GM12872 (cell line): Measurements from ENCODE around the gene MAPK13.

Source experiments
- TF ChIP-seq, protein P1 (sequence below): IDR thresholded peaks from 3 replicates; pipeline ENCODE4 v1.5.1; 2011; ENCODE audit warnings: low read depth, mild to moderate bottlenecking, low read length, moderate library complexity; ENCODE audit not compliant: insufficient read depth

Gene MAPK13

DNA sequence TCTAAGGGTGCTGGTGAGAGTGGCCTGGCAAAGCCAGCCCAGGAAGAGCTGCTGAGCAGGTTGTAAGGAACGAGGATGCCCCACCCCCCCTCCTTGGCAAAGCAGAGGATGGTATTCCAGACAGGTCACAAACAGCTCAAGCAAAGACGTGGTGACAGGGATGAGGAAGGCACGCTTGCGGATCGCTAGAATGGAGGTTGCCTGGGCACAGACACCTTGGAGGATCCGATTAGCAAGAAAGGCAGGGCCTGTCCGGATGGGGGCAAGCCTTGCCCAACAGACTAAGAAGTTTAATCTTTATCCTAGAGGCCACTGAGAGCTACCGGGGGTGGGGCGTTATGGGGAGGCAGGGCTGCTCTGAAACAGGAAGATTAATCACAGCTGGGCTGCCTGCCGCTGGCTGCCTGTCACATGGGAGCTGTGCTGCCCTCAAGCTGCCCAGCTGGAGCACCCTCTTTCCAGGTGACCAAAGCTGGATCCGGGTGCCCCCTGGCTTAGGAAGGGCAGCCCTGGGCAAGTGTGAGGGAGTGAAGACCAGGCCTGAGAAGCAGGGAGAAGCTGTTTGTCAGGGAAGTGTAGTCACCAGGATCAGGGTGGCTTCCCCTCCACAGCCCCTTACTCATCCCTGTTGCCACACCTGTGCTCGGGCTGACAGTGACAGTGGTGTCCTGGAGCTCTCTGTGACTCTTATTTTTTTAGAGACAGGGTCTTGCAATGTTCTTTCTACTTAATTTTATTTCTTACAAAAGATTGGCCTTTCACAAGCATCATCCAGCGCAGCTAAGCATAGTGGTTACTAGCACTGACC is 9.1 kb upstream of the MAPK13 start:
- TF ChIP-seq, protein P1, sequence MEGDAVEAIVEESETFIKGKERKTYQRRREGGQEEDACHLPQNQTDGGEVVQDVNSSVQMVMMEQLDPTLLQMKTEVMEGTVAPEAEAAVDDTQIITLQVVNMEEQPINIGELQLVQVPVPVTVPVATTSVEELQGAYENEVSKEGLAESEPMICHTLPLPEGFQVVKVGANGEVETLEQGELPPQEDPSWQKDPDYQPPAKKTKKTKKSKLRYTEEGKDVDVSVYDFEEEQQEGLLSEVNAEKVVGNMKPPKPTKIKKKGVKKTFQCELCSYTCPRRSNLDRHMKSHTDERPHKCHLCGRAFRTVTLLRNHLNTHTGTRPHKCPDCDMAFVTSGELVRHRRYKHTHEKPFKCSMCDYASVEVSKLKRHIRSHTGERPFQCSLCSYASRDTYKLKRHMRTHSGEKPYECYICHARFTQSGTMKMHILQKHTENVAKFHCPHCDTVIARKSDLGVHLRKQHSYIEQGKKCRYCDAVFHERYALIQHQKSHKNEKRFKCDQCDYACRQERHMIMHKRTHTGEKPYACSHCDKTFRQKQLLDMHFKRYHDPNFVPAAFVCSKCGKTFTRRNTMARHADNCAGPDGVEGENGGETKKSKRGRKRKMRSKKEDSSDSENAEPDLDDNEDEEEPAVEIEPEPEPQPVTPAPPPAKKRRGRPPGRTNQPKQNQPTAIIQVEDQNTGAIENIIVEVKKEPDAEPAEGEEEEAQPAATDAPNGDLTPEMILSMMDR: no peak

DNA sequence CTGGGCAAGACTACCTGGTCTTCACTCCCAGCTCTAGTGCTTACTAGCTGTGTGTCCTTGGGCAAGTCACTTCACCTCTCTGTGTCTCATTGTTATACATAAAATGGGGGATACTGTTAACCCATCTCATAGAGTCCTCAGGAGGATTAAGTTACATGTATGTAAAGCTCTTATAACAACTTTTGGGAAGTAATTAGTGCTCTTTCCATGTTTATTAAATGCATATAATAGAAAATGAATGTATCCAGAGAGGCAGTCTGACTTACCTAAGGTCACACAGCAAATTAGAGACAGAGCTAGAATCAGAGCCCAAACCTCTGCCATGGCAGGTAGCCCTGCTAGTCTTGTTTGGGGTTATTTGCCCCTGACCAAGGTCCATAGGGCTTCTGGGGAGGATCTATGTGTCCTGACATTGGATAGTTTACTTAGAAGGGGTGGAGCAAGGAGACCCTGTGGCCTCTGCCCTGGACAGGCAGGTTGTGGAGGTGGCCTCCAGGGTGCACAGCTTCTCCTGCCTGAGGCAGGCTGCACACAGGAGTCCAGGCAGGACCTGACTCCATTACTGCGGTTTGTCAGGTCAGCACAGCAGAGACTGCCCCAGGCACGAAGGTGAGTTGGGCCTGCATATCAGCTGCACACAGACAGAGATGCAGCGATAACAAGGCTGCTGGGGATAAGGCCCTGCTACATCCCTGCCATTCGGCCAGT is 8.4 kb upstream of the MAPK13 start:
- TF ChIP-seq, protein P1: no peak

DNA sequence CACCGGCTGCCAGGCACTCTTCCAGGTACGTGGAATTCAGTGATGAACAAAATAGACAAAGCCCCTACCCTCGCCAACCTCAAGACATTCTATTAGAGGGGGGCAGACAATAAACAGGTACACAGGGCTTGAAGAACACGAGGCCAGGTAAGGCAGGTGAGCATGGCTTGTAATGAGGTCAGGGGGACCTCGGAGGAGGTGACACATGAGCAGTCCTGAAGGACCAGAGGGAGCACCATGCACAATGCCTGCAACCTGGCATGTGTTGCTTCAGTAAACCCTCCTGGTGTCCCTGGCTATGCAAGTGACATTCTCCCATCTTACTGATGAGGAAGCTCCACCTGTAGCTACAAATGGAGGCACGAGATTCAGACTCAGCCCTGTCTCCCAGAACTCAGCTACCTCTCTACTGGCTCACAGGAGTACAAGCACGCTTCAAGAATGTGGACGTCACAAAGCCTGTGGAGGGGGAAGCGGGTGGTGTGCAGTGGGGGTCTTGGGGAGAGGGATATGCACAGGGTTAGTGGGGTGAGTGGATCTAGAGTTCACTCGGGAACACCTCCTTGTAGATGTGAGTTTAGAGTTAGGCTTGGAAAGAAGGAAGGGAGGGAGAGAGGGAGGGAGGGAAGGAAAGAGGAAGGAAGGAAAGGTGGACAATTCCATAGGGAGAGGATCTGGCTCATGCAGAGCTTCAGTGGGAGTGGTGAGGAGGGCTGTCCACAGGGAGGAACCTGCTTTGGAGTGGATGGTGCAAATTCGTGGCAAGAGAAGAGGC is 7.6 kb upstream of the MAPK13 start:
- TF ChIP-seq, protein P1: no peak

DNA sequence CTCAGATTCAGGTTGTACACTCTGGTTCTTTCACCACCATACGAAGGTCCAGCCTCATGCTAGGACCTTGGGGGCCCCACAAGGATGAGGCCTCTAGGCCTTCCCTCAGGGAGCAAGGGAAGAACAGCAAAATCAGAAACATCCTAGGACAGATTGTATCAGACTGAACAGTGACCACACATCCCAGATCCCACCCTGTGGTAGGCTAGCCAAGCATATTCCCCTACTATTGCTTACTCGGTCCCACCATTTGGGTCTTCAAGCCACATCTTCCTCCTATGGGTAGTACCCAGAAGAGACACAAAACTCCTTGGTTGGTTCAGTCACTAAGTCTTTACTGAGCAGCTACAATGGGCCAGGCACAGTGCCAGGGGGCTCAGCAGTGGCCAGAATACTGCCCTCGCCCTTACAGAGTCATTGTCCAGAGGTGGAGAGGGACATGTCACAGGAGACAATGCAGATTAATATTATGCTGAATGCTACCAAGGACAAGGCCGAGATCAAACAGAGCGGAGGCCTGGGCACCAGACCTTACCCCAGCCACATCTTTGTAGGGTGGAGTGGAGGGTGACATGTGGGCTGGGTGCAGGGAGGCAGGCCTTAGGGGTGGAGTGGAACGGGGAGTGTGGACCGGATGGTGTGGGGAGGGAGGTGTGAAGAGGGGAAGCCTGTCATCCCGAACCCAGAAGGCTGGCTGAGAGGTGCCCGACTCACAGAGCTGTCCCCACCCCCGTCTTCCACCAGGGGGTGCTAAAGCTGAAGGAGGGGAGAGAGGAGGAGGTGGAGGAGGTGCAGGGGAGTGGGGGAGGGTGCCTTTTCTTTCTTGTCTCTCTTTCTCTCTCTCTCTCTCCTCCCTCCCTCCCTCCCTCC is 6.8 kb upstream of the MAPK13 start:
- TF ChIP-seq, protein P1: peak; percentile 84

DNA sequence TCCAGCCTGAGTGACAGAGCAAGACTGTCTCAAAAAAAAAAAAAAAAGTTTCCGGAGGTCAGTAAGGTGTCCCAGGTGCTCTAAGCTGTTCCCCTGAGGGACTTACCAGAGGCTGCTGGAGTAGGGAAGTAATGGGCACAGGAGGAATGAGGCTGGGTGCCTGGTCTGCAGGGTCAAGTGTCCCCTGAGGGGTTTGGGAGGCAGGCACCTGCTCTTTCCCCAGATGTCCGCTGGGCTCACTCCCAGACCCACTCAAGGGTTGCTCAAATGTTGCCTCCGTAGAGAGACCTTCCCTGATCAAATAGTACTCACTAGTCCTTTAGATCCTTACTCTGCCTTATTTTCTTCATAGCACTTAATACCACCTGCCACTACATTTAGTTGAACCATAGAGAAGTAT is 5.4 kb upstream of the MAPK13 start:
- TF ChIP-seq, protein P1: no peak

DNA sequence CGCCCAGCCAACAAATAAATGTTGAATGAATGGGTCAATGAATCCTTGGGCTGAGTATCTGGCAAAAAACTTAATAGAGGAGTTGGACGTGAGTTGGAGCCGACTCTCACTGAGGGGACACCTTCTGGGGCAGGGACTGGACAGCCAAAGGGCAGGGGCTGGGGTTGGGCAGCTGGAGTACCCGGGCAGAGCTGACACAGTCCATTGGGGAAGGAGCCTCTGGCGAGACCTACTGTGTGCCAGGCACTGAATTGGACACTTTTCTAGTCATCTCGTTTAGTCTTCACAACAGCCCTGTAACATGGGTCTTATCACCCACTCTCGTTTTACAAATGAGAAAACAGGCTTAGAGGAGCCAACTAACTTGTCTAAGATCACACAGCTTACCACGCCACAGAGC is 4.7 kb upstream of the MAPK13 start:
- TF ChIP-seq, protein P1: no peak
